Heart left ventricle (tissue), 13 donors: ENCODE results near the gene FRK.

ENCODE experiments used
- POLR2A ChIP-seq, 2 donors: fragments of 450-650 bp; IDR thresholded peaks; one replicate each; pipeline ENCODE4 v1.6.1; 2017; ENCODE audit warnings: antibody characterized with exemption in 2 of 2, mild to moderate bottlenecking in 2 of 2, moderate library complexity in 2 of 2
- TF ChIP-seq, protein P1 (sequence below), 12 donors: fragments of 200-600 bp; sonication (generic) in 4 of 12; IDR thresholded peaks; one replicate each; pipeline versions ENCODE4 v1.5.0 to v1.8.0; 2018 to 2022; ENCODE audit warnings: antibody characterized with exemption in 12 of 12, mild to moderate bottlenecking in 5 of 12
- donor health status: ischemic (EF 13 %, LVEDD 7.1; RV severe dilation, severe dysfunction).
- donor health status: DM: no; HTN: yes; CAD: no.
- donor health status: DM: no; HTN: no; CAD: no.
- donor health status: ischemic (EF 25% LVEDD 6.9; RV normal size, moderate dysfunction).
- donor health status: ischemic (EF 25% LVEDD 5.7; RV mildly dilated, moderate dysfunction).
- donor health status: ischemic (EF 35%, LVEDD 5.7; RV mildly dilated, moderate dysfunction).
- donor health status: nonischemic (EF 11% LVEDD 7.7; RV severe dilation, severe dysfunction).
- donor health status: DM: yes; HTN: yes; CAD: no.
- donor health status: PGD.
- donor health status: ischemic (EF 29% LVEDD 5.4; RV normal size, mild dysfunction).
- donor health status: nonischemic (EF 23%, LVEDD 6.1; RV moderate dilation, normal function).

DNA sequence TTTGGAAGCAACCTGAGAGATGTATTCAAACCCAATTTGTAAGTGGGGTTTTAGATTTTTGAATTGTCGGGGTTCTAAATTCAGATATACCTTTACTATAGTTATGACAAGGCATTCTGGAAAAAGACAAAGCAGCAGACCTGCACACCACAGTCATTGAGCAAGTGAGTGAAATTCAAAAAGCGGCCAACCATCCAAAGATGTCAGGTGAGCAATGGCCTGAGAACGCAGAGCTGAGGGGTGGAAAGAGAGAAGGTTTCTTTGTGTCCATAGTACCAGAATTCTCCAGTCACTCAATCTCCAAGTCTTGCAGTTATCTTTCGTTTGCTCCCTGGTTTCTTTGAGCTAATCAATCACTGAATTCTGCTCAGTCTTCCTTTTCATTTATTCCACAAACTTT is 1.8 kb upstream of the FRK start:
- TF ChIP-seq, protein P1, sequence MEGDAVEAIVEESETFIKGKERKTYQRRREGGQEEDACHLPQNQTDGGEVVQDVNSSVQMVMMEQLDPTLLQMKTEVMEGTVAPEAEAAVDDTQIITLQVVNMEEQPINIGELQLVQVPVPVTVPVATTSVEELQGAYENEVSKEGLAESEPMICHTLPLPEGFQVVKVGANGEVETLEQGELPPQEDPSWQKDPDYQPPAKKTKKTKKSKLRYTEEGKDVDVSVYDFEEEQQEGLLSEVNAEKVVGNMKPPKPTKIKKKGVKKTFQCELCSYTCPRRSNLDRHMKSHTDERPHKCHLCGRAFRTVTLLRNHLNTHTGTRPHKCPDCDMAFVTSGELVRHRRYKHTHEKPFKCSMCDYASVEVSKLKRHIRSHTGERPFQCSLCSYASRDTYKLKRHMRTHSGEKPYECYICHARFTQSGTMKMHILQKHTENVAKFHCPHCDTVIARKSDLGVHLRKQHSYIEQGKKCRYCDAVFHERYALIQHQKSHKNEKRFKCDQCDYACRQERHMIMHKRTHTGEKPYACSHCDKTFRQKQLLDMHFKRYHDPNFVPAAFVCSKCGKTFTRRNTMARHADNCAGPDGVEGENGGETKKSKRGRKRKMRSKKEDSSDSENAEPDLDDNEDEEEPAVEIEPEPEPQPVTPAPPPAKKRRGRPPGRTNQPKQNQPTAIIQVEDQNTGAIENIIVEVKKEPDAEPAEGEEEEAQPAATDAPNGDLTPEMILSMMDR (IDR thresholded peaks at IDR 0.05): no peak
- no peak for TF ChIP-seq POLR2A (IDR thresholded peaks at IDR 0.05)
